Loucy (cell line): ENCODE measurements around the gene LMTK3.

Experiments
- CTCF ChIP-seq: fragments of 200-600 bp; sonication (generic); conservative IDR thresholded peaks from 2 replicates; pipeline ENCODE4 v1.5.1; 2014; ENCODE audit warnings: mild to moderate bottlenecking, antibody characterized with exemption, low read length
- EZH2phosphoT487 ChIP-seq: fragments of 200-600 bp; IDR thresholded peaks from 2 replicates; pipeline ENCODE4 v1.6.1; 2018; ENCODE audit warnings: antibody characterized with exemption, mild to moderate bottlenecking, moderate library complexity, borderline replicate concordance

DNA sequence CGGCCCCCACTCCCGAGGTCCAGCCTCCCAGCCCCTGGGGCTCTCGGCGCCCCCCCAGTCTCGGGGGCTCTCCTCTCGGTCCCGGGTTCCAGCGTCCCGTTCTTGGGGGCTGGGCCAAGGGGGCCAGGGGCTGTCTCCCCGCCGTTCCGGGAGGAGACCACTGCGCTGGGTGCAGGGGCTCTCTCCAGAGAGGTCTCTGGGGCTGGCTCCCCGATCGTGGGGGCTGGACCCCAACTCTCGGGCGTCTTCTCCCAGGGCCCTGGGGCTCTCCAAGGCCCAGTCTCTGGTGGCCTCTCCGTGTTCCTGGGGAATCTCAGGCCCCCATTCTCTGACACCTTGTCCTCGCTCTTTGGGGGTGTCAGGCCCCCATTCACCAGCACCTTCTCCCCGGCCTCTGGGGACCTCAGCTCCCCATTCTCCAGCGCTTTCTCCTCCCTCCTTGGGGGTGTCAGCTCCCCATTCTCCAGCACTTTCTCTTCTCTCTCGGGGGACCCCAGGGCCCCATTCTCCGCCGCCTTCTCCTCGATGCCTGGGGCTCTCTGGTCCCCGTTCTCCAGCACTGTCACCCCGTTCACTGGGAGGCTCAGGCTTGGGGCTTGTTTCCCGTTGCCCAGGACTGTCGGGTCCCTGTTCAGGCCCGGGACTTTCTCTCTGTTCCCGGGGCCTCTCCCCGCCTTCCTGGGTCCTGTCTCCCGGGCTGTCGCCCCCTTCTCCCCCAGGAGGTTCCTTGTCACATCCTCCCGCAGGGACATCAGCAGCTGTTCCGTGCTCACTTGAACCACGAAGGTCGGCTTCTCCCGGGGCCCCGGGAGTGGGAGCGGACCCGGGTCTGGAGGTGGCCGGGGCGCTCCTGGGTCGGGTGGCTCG lies 13.7 kb downstream of the LMTK3 start:
- TF ChIP-seq EZH2phosphoT487 (no peak), CTCF (no peak)
